IPS-NIHi7 (cell line): Measurements from ENCODE around the gene IGF1R.

Experiments used
- DNase-seq: peaks from one replicate; pipeline ENCODE4 v3.0.0; 2012; ENCODE audit warnings: mixed read lengths; ENCODE audit errors: extremely low spot score

IGF1R gene

DNA sequence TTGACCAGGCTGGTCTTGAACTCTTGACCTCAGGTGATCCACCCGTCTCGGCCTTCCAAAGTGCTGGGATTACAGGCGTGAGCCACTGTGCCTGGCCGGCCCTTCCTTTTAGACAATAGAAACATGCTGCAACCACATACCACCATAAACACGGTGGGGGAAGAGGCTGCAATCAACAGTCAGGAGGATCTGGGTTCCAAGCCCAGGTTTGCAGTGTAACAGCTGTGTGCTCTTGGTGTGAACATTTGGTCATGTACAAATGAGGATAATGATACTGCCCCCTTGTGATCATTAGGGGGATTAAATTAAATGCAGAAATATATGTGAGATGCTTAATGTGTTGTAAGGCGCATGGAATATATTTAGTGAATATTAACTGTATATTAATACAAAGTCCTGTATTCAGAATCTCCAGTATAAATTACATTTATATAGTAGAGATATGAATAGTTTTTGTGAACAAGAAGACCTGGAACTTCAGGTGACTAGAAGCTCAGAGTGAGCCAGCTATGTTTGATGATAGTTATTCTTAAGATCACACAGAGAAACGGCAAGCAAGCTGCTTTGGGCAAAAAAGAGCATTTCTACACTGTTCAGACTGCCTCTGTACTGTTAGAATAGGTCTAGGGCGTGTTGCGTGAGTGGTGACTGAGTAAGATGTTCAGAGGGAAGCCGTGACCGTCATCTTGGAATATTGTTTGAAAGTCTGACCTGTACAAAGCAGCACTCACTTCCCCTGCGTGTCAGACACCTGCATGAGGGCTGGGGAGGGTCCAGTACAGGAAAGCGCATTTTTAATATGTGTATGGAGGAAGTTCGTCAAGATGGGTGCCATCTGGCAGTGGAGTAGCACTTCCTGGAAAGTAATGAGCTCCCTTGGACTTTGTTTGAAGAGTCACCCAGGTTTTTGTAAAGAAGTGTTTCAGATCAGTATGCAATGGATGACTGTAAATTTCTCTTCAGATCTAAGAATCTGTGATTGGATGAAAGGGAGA lies 233.5 kb downstream of the IGF1R start:
- DNase-seq, result peak; percentile 62

DNA sequence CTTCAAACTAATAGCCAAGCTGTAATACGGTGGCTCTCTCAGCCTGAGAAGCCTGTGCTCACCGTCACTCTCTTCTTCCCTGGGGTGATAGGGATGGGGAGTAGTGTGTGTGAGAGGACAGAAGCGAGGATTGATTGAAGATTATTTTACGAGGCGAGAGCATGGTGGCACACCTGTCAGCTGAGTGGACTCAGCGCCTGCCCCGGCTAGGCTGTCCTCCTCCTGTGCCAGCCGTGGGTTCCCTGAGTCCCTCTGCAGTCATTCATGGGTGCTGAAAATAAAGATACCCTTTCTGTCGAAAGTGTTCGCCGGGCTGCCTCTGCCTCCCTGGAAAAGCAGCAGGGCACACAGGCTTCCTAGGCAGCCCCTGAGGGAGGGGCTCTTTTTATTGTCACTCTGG lies 235.1 kb downstream of the IGF1R start:
- DNase-seq, result no peak

DNA sequence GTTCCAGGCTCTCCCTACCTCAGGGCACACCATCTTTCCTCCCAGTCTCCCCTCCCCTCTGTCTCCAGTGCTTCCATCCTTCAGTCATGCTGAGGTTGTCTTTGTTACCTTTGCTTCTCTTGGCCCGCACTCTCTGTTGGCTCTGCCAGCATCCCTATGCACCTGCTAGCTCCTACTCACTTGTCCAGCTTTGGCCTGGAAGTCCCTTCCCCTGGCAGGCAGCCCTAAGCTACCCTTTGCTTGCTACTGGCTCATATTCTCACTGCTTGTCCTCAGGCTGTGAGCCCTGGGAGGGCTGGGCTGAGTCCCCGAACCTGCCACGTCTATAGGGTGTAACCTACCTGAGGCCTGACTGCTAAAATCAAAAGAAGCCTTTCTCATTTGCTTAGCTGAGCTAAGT lies 236.6 kb downstream of the IGF1R start:
- DNase-seq, result no peak

DNA sequence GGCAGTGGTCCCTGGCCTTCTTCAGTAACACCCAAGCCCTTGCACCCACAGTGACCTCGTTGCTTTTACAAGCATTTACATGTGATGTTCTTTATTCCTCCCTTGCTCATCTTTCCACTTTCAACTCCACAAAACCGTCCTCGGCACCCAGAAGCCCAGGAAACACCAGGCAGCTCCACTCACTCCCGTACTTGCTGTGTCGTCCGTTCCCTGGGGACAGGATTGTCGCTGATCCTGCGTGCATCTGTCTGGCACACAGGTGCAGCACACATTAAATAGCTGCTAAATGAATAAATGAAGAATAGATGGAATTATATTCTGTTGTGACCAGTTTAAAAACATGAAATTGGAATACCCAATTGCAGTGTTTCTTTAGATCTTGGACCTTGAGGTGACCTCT lies 239.6 kb downstream of the IGF1R start:
- no peak for DNase-seq

DNA sequence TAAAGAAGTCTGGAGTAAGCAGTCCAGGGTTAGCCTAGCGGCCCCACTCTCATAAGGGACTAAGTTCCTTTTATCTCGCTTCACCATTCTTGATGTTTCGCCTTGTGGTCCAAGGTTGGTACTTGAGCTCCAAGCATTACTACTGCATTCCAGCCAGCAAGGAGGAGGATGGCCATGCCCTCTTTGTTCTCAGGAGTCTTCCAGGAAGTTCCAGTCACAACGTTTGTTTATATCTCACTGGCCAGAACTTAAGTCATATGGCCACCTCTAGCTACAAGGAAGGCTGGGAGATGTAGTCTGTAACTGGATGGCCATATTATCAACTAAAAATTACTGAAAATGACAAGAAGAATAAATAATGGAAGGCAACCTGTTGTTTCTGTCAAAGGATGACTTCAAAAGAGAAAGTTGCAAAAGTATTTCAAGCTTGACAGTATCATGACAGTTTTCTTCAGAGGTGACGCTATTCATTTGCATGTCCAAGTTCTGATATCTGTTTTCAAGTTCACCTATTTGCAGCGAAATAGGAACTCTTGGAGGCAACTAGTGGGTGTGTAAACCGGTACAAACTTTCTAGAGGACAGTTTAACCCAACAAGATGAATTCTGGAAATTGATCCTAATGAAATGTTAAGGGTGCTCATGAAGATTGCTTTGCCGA lies 240.6 kb downstream of the IGF1R start:
- DNase-seq, result no peak

DNA sequence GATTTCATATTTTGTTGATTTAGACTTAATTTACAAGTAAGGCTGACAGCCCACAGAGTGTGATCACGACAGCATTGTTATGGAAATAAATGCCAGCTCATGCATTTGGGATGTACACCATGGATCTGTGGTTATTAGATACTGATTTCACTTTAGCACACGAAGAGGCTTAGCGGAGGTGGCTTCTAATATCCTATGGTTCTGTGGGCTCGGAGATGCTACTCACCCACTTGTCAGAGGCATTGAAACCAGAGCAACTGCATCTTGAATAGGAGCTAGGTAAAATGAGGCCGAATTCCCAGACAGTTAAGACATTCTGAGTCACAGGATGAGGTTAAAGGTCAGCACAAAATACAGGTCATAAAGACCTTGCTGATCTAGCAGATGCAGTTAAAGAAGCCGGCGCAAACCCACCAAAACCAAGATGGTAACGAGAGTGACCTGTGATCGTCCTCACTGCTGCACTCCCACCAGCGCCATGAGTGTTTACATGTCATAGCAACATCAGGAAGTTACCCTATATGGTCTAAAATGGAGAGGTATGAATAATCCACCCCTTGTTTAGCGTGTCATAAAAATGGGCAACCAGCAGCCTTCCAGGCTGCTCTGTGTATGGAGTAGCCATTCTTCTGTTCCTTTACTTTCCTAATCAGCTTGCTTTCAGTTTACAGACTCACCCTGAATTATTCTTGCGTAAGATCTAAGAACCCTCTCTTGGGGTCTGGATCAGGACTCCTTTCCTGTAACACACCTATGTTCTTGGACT lies 241.8 kb downstream of the IGF1R start:
- no peak for DNase-seq

DNA sequence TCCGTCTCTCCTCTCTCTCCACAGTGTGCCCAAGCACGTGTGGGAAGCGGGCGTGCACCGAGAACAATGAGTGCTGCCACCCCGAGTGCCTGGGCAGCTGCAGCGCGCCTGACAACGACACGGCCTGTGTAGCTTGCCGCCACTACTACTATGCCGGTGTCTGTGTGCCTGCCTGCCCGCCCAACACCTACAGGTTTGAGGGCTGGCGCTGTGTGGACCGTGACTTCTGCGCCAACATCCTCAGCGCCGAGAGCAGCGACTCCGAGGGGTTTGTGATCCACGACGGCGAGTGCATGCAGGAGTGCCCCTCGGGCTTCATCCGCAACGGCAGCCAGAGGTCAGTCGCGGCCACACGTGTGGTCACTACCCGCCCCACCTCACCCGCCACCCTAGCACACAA lies 243.0 kb downstream of the IGF1R start:
- no peak for DNase-seq

DNA sequence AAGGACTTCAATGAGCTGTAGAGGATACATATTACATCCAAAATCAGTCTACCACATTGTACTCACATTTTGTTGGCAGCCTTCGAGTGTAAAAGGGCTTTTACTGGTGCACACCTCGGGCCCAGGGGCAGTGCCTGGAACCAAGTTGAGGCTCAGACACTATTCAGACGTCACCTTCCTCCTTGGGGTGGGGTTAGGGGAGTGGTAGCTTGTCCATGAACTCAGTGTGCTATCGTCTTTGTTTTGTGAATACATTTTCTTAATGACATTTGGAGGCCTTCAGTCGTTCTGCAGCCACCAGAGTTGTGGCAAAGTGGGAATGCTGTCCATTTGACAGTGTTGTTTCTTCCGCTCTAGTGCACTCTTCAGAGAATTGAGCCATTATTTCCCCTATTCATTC lies 245.1 kb downstream of the IGF1R start:
- no peak for DNase-seq

DNA sequence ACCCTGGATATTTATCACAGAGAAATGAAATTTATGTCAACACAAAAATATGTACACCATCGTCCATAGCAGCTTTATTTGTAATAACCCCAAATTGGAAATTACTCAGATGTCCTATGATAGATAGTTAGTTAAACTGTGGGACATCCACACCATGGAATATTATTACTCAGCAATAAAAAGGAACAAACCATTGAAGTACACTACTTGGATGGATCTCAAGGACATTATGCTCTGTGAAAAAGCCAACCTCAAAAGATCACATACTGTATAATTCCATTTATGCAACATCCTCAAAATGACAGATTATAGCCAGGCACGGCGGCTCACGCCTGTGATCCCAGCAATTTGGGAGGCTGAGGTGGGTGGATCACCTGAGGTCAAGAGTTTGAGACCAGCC lies 246.0 kb downstream of the IGF1R start:
- no peak for DNase-seq

DNA sequence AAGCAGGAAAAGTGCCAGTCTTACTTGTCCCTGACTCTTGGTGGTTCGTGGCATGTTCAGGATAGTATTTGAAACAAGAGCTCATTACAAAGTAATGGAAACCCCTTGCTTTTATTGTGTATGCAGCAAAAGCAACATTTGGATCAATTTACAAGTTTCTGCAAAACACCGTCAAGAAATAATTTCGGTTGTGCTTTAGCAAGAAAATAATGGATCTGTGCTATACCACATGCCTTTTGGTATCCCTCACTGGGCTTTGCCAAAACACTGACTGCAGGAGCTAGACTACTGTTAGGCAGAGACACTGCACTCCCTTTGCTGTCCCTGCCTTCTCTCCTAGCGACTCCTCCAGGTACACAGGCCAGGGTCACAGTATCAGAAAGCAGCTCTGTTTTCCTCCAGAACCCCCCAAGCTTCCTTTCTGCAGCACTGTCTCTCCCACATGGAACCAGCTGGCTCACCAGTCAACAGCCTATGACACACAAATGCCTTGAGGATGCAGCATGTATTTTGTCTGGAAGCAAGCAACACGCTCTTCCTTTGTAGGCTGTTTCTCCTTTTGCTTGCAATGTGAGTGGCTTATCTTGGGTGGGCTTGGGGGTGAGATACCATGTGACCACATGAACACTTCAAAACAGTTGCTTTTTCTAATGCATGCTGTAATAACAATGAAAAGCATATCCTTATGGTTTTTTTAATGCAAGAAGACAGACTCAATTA lies 247.8 kb downstream of the IGF1R start:
- no peak for DNase-seq

DNA sequence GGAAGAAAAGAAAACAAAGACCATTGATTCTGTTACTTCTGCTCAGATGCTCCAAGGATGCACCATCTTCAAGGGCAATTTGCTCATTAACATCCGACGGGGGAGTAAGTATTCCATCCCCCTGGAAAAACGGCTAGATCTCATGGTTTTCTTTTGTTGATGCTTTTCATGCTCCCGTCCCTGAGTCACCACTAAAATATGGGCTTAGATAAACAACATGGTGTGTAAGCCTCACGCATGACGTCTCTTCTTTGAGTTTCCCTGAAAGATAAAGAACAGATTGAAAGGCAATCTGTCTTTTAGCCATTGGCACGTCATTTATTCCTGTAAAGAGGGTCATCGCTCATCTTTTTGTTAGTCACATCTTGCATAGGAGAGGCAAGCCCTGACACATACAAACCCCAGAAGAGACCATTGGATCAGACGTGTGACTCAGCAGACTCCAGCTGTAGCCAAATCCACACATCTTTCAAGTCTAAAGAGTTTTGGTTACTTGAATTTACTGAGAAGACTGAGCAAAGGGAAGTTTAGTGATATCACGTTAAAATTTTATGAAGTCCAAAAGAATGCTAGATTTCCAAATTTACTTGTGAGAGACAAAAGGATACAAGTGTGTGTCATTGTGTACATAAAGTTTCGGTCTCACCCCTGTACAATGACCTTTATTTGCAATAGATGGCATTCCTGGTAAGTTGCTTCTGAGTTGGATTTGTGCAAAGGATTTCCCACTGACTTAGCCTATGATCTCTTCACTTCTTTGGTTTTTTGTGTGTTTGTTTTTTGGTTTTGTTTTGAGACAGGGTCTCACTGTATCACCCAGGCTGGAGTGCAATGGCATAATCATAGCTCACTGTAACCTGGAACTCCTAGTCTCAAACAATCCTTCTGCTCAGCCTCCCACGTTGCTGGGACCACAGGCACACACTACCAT lies 248.7 kb downstream of the IGF1R start:
- DNase-seq, result no peak

DNA sequence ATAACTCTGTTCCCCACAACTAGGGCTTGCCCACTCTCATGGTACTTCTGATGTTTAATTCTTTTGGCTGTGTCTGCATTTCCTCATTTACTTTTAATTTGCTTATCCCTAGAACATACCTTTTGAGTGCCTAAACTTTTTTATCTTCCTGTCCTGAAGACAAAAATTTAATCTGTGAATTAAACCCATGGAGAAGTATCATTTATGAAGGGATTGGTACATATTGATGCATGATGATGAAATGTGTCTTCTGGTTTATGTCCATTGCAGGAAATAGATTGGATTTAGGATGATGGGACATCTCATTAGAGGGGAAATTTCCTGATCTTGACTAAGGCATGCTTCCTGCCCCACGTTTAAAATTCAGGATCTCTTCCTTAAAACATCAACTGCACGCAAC lies 249.8 kb downstream of the IGF1R start:
- no peak for DNase-seq

DNA sequence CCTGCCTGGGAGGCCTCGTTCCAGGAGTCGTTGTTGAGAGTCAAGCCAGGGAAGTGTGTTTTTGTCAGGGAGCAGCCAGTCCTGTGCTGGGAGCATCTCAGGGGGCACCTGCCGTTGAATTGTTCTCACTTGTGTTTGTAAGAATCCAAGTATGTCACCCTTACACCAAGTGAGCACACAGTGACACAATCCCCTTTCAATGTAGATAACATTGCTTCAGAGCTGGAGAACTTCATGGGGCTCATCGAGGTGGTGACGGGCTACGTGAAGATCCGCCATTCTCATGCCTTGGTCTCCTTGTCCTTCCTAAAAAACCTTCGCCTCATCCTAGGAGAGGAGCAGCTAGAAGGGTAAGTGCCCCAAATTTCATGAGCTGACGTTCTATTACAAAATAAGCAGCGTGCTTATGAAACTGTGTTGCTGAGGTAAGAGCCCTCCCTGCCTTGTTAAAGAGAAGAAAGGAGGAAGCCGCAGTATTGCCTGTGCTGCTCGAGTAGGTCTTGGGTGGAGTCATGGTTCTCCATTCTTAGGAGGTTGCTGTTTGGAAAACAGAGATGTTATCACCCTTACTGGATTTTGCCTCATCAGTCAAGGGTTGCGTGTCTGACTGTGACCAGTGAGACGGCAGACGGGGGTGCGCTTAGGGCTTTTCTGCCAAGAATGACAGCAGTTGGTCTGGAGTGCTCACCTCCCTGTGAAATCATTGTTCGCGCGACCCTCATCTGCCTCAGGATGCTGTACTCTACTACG lies 251.1 kb downstream of the IGF1R start:
- no peak for DNase-seq

DNA sequence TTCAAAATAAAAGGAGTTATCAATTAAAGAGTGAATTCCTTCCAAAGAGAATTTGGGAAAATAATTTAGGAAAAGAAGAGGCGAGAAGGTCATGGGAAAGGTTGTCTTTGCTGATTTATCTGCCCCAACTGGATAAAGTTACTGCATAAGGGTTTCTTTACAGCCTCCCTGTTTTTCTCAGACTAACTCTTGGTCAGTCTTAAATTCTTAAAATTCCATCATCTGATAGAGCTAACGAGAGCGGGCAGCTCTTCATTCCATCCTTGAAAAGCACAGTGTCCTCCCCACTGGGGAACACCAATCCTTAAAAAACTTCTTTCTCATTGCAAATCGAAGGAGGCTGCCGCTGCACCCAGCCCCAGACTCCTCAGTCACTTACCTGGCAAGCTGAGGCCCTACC lies 252.0 kb downstream of the IGF1R start:
- no peak for DNase-seq

DNA sequence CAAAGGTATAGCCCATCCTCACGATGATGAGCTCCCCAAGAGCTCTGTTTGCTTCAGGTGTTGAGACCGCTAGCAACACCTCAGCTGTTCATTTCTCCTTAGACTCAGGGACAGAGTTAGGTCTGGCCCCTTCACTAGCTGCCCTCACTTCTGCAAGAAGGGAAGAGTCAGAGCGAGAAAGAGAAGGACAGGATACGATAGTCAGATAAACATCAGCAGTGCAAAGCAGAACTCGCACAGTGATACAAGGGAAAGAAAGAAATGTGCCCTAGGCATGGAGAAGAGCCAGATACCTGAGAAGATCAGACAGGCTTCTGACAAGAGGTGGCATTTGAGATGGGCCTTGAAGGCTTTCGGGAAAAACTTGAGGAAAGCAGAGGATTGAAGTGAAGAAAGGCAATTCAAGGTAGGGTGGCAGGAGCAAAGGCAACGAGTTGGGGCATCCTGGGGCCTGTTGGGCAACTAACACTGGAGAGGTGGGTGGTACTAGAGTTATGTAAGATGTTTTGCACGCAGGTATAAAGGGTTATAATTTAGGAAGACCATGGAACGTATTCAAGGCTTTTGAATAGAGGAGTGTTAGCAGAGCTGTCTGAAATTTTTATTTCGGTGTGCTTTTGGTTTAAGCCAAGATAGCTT lies 253.2 kb downstream of the IGF1R start:
- DNase-seq, result no peak

DNA sequence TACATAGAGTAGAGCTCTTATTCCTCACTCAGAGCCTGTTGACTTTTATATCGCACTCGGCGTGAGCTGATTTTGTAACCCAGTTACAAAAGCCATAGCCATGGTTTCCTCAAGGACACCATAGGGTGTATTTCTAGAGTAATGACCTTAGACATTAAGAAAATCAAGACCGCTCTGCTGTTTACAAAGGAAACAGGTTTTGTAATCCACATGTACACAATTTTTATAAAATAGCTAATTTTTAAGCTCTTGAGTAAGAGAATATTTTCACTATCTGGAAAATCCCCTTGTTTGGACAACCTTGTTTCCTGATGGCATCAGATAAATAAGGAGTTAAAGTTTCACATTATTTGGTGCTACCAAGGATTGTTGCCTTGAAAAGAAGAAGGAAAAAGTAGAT lies 254.6 kb downstream of the IGF1R start:
- no peak for DNase-seq

DNA sequence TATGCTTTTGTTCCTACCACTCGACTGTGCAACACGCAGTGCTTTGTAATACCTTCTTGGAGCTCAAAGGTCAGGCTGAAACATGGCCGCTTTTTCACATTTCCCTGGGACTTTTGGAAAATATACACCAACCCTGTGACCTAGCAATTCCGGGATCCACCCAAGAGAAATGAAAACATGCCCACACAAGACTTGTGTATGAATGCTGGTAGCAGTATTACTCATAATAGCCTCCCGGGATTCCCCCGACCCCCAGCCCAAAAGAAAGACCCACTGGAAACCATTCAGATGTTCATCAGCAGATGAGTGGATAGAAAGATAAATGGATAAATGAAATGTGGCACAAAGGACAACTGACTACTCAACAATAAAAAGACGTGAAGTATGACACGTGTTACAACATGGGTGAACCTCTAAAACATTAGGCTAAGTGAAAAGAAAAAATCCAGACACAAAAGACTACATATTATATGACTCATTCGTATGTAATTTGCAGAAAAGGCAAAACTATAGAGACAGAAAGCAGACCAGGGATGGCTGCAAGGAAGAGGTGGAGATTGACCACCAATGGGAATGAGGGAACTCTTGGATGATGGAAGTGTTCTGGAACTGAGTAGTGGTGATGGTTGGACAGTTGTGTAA lies 255.2 kb downstream of the IGF1R start:
- DNase-seq, result no peak

DNA sequence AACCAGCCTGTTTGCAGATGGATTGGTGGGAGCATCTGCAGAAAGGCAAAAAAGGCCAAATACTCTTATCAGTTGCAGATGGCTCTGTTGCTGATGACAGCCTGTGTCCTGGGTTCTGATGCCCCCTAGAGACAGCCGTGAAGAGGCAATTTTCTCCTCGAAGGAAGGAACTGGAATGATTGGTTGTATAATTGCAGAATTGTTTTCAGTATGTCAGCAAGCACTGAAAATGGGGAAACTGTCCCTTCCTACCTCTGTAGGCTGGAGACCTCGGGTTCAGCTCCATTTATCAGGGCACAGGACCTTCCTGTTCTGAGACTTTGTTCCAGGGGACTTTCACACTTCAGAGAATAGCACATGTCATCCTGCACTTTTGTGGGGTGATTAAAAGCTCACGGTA lies 256.2 kb downstream of the IGF1R start:
- peak; percentile 82 for DNase-seq
